Memory B cell (primary cell): ENCODE data around the gene TYW5.

ENCODE experiments used
- ATAC-seq: fragments of 150-1000 bp; cut with Tn5 transposase; 2 replicates; pipeline ENCODE4 v1.10.0; 2021; ENCODE audit warnings: low read depth, mild to moderate bottlenecking, moderate library complexity
- DNase-seq, 2 donors: peaks; one replicate each; pipeline ENCODE4 v3.0.0; 2022; ENCODE audit warnings: low spot score in 2 of 2
- H3K27ac Mint-ChIP-seq: one replicate; pipeline ENCODE4 v1.8.0; 2022; ENCODE audit warnings: mild to moderate bottlenecking, moderate library complexity, mixed read lengths
- H3K27me3 Mint-ChIP-seq: one replicate; pipeline ENCODE4 v1.8.0; 2022; ENCODE audit warnings: mixed read lengths
- H3K36me3 Mint-ChIP-seq: one replicate; pipeline ENCODE4 v1.8.0; 2022; ENCODE audit warnings: mild to moderate bottlenecking, mixed read lengths
- H3K4me1 Mint-ChIP-seq: one replicate; pipeline ENCODE4 v1.8.0; 2022; ENCODE audit warnings: mixed read lengths
- H3K4me3 Mint-ChIP-seq: one replicate; pipeline ENCODE4 v1.8.0; 2022; ENCODE audit warnings: mild to moderate bottlenecking, moderate library complexity, mixed read lengths
- H3K9me3 Mint-ChIP-seq: one replicate; pipeline ENCODE4 v1.8.0; 2022; ENCODE audit warnings: mixed read lengths

The TYW5 gene

GRCh38 chr2:199984159-199984558 is 28.9 kb upstream of the TYW5 start:
- Mint-ChIP-seq H3K27ac (no peak overlapping the region), H3K27me3 (peaks cover 1% of the 10 kb centered on the region), H3K9me3 (no peaks in the 10 kb centered on the region), H3K36me3 (no peaks in the 10 kb centered on the region), H3K4me3 (no peak overlapping the region), H3K4me1 (peaks cover 2% of the 10 kb centered on the region)
- DNase-seq, result no peak
- no peak for ATAC-seq

GRCh38 chr2:199983534-199983933 is 28.2 kb upstream of the TYW5 start:
- ATAC-seq (no peak), DNase-seq (no peak)
- peaks cover 2% of the 10 kb centered on the region for H3K4me1 Mint-ChIP-seq
- H3K27ac Mint-ChIP-seq, result no peak overlapping the region
- no peaks in the 10 kb centered on the region for H3K9me3 Mint-ChIP-seq
- peaks cover 1% of the 10 kb centered on the region for H3K27me3 Mint-ChIP-seq
- no peak overlapping the region for H3K4me3 Mint-ChIP-seq
- no peaks in the 10 kb centered on the region for H3K36me3 Mint-ChIP-seq

- DNase-seq (no peak), ATAC-seq (no peak)
- Mint-ChIP-seq H3K4me1 (peaks cover 2% of the 10 kb centered on the region), H3K4me3 (no peak overlapping the region), H3K27me3 (peaks cover 1% of the 10 kb centered on the region), H3K9me3 (no peaks in the 10 kb centered on the region), H3K27ac (no peak overlapping the region), H3K36me3 (no peaks in the 10 kb centered on the region)
Measured at GRCh38 chr2:199982126-199982843, 27.0 kb upstream of the TYW5 start.

- H3K4me3 Mint-ChIP-seq, result no peak overlapping the region
- peaks cover 1% of the 10 kb centered on the region for H3K27me3 Mint-ChIP-seq
- peaks cover 4% of the 10 kb centered on the region for H3K9me3 Mint-ChIP-seq
- peak; percentile 68 to 84 for DNase-seq
- H3K36me3 Mint-ChIP-seq, result peaks cover 3% of the 10 kb centered on the region
- H3K4me1 Mint-ChIP-seq, result peaks cover 2% of the 10 kb centered on the region
- H3K27ac Mint-ChIP-seq, result no peak overlapping the region
- ATAC-seq, result peak; percentile 66
Measured at GRCh38 chr2:199979832-199980628, 24.7 kb upstream of the TYW5 start.

GRCh38 chr2:199979398-199979797 is 24.1 kb upstream of the TYW5 start:
- no peak for DNase-seq
- Mint-ChIP-seq H3K4me3 (no peak overlapping the region), H3K36me3 (peaks cover 5% of the 10 kb centered on the region), H3K9me3 (peaks cover 4% of the 10 kb centered on the region), H3K27ac (no peak overlapping the region), H3K27me3 (peaks cover 1% of the 10 kb centered on the region), H3K4me1 (peaks cover 2% of the 10 kb centered on the region)
- ATAC-seq, result no peak

- Mint-ChIP-seq H3K27me3 (peaks cover 1% of the 10 kb centered on the region), H3K9me3 (peaks cover 4% of the 10 kb centered on the region), H3K4me1 (peaks cover 2% of the 10 kb centered on the region), H3K27ac (no peak overlapping the region), H3K4me3 (no peak overlapping the region), H3K36me3 (peaks cover 10% of the 10 kb centered on the region)
- DNase-seq (no peak), ATAC-seq (no peak)
Measured at GRCh38 chr2:199977984-199978415, 22.7 kb upstream of the TYW5 start.

GRCh38 chr2:199975273-199975895 is 20.1 kb upstream of the TYW5 start:
- no peak overlapping the region for H3K4me3 Mint-ChIP-seq
- H3K4me1 Mint-ChIP-seq, result peaks cover 2% of the 10 kb centered on the region
- peaks cover 4% of the 10 kb centered on the region for H3K9me3 Mint-ChIP-seq
- peaks cover 12% of the 10 kb centered on the region for H3K36me3 Mint-ChIP-seq
- ATAC-seq (no peak), DNase-seq (no peak)
- no peaks in the 10 kb centered on the region for H3K27me3 Mint-ChIP-seq
- no peak overlapping the region for H3K27ac Mint-ChIP-seq

GRCh38 chr2:199973703-199974102 is 18.4 kb upstream of the TYW5 start:
- Mint-ChIP-seq H3K9me3 (peaks cover 4% of the 10 kb centered on the region), H3K27me3 (no peaks in the 10 kb centered on the region), H3K4me1 (no peaks in the 10 kb centered on the region), H3K36me3 (peaks cover 12% of the 10 kb centered on the region), H3K27ac (no peak overlapping the region), H3K4me3 (no peak overlapping the region)
- DNase-seq, result no peak
- no peak for ATAC-seq

GRCh38 chr2:199972088-199972626 is 16.9 kb upstream of the TYW5 start:
- Mint-ChIP-seq H3K36me3 (peaks cover 12% of the 10 kb centered on the region), H3K4me3 (no peak overlapping the region), H3K27me3 (no peaks in the 10 kb centered on the region), H3K27ac (no peak overlapping the region), H3K4me1 (no peaks in the 10 kb centered on the region), H3K9me3 (peaks cover 4% of the 10 kb centered on the region)
- DNase-seq, result no peak
- no peak for ATAC-seq

- Mint-ChIP-seq H3K36me3 (peaks cover 15% of the 10 kb centered on the region), H3K4me1 (no peaks in the 10 kb centered on the region), H3K27ac (no peak overlapping the region), H3K27me3 (no peaks in the 10 kb centered on the region), H3K9me3 (no peaks in the 10 kb centered on the region), H3K4me3 (no peak overlapping the region)
- DNase-seq (no peak), ATAC-seq (no peak)
Measured at GRCh38 chr2:199968126-199968525, 12.8 kb upstream of the TYW5 start.

GRCh38 chr2:199966976-199967375 is 11.7 kb upstream of the TYW5 start:
- Mint-ChIP-seq H3K4me3 (no peak overlapping the region), H3K27me3 (no peaks in the 10 kb centered on the region), H3K27ac (no peak overlapping the region), H3K36me3 (peaks cover 20% of the 10 kb centered on the region), H3K4me1 (no peaks in the 10 kb centered on the region), H3K9me3 (no peaks in the 10 kb centered on the region)
- DNase-seq, result no peak
- ATAC-seq, result no peak

- no peak overlapping the region for H3K27ac Mint-ChIP-seq
- H3K4me1 Mint-ChIP-seq, result no peaks in the 10 kb centered on the region
- no peaks in the 10 kb centered on the region for H3K27me3 Mint-ChIP-seq
- H3K4me3 Mint-ChIP-seq, result no peak overlapping the region
- no peaks in the 10 kb centered on the region for H3K9me3 Mint-ChIP-seq
- DNase-seq (no peak), ATAC-seq (no peak)
- H3K36me3 Mint-ChIP-seq, result peaks cover 23% of the 10 kb centered on the region
Measured at GRCh38 chr2:199966405-199966804, 11.1 kb upstream of the TYW5 start.

- peak overlapping the region; percentile 18 for H3K27ac Mint-ChIP-seq
- no peak overlapping the region for H3K4me3 Mint-ChIP-seq
- peaks cover 10% of the 10 kb centered on the region for H3K4me1 Mint-ChIP-seq
- H3K36me3 Mint-ChIP-seq, result peaks cover 25% of the 10 kb centered on the region
- DNase-seq (no peak), ATAC-seq (no peak)
- H3K27me3 Mint-ChIP-seq, result no peaks in the 10 kb centered on the region
- H3K9me3 Mint-ChIP-seq, result no peaks in the 10 kb centered on the region
Measured at GRCh38 chr2:199962203-199962602, 6.9 kb upstream of the TYW5 start.

- peak overlapping the region; percentile 53 for H3K27ac Mint-ChIP-seq
- peaks cover 13% of the 10 kb centered on the region for H3K36me3 Mint-ChIP-seq
- DNase-seq (no peak), ATAC-seq (no peak)
- no peaks in the 10 kb centered on the region for H3K27me3 Mint-ChIP-seq
- H3K9me3 Mint-ChIP-seq, result no peaks in the 10 kb centered on the region
- peaks cover 15% of the 10 kb centered on the region for H3K4me1 Mint-ChIP-seq
- no peak overlapping the region for H3K4me3 Mint-ChIP-seq
Measured at GRCh38 chr2:199958014-199958413, 2.7 kb upstream of the TYW5 start.
